Muscle layer of duodenum (tissue), 2 donors: ENCODE measurements around the gene KCTD14.
"Not testable (repeated sequence)": the region's sequence is repeated elsewhere in the genome, so short reads cannot be mapped to it uniquely, and the experiment has no call there.

Experiments used
- H3K27ac ChIP-seq: one replicate; pipeline ENCODE4 v1.7.0; 2013; ENCODE audit warnings: mild to moderate bottlenecking, low read length
- H3K27me3 ChIP-seq: one replicate; pipeline ENCODE4 v1.7.0; 2013; ENCODE audit warnings: low read depth, mild to moderate bottlenecking, control low read depth, low read length
- H3K36me3 ChIP-seq, 2 donors: one replicate each; pipeline ENCODE4 v1.7.0; 2013; ENCODE audit warnings: low read length in 2 of 2, control low read depth in 1 of 2, mild to moderate bottlenecking in 1 of 2; ENCODE audit not compliant: insufficient read depth in 2 of 2, control insufficient read depth in 1 of 2
- H3K4me1 ChIP-seq, 2 donors: one replicate each; pipeline ENCODE4 v1.7.0; 2013; ENCODE audit warnings: low read length in 2 of 2, mild to moderate bottlenecking in 2 of 2, control low read depth in 1 of 2, moderate library complexity in 1 of 2; ENCODE audit not compliant: insufficient read depth in 2 of 2, control insufficient read depth in 1 of 2
- H3K4me3 ChIP-seq, 2 donors: one replicate each; pipeline ENCODE4 v1.7.0; 2013; ENCODE audit warnings: low read length in 2 of 2, low read depth in 1 of 2, mild to moderate bottlenecking in 1 of 2
- H3K9me3 ChIP-seq, 2 donors: one replicate each; pipeline ENCODE4 v1.7.0; 2013; ENCODE audit warnings: low read length in 2 of 2, control low read depth in 1 of 2, mild to moderate bottlenecking in 1 of 2; ENCODE audit not compliant: control insufficient read depth in 1 of 2
- donor health status: healthy.

KCTD14 gene

DNA sequence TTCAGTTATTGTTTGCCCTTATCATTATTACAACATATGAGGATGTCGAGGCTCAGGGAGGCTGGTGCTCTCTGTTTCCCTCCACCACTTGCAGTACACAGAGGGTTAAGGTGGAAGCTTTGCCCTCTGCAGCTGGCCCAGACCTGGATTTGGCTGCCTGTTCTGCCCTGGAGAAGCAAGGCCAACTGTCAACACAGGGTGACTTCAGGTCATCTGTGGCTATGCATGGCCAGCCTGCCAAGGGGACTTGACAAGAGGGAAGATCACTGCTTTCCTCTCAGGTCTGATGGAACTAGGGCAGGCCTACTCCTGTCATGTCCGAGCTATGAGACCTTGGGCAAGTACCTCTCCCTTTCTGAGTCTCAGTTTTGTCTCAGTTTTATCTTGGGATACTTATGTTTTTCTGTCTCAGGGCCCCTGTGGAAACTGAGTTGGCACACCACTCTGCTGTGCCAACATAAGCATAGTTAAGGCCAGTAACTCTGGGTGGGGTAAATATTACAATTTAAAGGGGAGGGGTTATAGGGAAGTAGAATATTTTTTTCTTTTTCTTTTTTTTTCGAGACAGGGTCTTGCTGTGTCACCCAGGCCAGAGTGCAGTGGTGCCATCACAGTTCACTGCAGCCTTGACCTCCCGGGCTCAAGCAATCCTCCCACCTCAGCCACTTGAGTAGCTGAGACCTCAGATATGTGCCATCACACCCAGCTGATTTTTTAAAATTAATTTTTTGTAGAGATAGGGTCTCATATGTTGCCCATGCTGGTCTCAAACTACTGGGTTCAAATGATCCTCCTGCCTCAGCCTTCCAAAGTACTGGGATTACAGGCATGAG is 38.2 kb upstream of the KCTD14 start:
- no peak overlapping the region for H3K27ac ChIP-seq
- H3K9me3 ChIP-seq, result no peaks in the 10 kb centered on the region
- H3K4me1 ChIP-seq, result no peaks in the 10 kb centered on the region
- no peak overlapping the region for H3K4me3 ChIP-seq
- no peaks in the 10 kb centered on the region for H3K27me3 ChIP-seq
- H3K36me3 ChIP-seq, result no peaks in the 10 kb centered on the region

DNA sequence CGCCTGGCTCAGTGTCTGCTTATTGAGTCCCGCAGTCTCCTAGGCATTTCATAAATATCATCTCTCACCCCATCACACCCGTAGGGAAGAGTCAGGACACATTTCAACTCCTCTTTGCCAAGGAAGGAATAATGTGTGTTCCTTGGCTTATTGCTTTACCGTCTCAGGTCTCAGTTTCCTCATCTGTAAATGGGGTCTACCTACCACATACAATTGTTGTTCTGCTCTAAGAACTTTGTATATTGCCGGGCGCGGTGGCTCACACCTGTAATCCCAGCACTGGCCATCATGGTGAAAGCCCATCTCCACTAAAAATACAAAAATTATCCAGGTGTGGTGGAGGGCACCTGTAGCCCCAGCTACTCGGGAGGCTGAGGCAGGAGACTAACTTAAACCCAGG is 37.5 kb upstream of the KCTD14 start:
- no peak overlapping the region for H3K27ac ChIP-seq
- no peaks in the 10 kb centered on the region for H3K4me1 ChIP-seq
- no peak overlapping the region for H3K4me3 ChIP-seq
- no peaks in the 10 kb centered on the region for H3K27me3 ChIP-seq
- no peaks in the 10 kb centered on the region for H3K36me3 ChIP-seq
- H3K9me3 ChIP-seq, result no peaks in the 10 kb centered on the region

DNA sequence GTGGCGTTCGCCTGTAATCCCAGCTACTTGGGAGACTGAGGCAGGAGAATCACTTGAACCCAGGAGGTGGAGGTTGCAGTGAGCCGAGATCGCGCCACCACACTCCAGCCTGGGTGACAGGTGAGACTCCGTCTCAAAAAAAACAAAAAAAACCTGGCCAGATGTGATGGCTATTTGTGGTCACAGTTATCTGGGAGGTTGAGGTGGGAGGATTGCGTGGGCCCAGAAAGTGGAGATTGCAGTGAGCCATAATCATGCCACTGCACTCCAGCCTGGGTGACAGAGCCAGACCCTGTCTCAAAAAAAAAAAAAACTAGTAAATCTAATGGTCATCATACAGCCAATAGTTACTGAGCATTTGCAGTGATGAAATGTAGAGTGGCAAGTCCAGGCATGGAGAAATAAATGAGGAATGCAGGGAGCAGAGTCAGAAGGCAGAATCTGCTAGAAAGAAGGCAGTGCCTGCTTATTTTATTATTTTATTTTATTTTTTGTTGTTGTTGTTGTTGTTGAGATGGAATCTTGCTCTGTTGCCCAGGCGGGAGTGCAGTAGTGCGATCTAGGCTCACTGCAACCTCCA is 36.8 kb upstream of the KCTD14 start:
- H3K27ac ChIP-seq, H3K4me3 ChIP-seq, H3K4me1 ChIP-seq, H3K9me3 ChIP-seq, H3K36me3 ChIP-seq, H3K27me3 ChIP-seq: not testable (repeated sequence)

DNA sequence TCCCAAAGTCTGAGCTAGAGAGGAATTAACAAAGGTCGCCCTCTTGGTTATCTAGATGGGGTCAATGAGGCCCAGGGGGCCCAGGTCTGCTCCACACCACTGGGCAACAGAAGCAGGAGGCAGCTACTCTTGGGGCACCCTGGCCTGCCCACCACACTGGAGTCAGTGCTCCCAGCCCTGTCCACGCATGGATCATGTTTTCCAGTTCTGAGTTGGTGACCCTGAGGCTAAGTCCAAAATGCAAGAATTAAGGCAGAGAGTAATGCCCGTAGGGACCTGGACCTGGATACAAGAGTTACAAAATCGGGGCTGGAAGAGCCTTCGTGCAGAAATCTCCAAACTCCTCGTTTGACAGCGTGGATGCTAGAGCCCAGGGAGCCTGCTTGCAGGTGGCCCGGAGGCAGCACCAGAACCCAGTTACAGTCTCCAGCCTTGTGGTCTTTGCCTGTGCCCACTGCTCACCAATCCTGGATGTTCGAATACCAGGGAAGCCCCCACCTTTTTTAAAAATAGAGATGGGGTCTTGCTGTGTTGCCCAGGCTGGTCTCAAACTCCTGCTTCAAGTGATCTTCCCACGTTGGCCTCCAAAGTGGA is 34.5 kb upstream of the KCTD14 start:
- no peaks in the 10 kb centered on the region for H3K27me3 ChIP-seq
- H3K27ac ChIP-seq, result no peak overlapping the region
- no peaks in the 10 kb centered on the region for H3K36me3 ChIP-seq
- H3K4me3 ChIP-seq, result no peak overlapping the region
- H3K9me3 ChIP-seq, result no peaks in the 10 kb centered on the region
- no peaks in the 10 kb centered on the region for H3K4me1 ChIP-seq

DNA sequence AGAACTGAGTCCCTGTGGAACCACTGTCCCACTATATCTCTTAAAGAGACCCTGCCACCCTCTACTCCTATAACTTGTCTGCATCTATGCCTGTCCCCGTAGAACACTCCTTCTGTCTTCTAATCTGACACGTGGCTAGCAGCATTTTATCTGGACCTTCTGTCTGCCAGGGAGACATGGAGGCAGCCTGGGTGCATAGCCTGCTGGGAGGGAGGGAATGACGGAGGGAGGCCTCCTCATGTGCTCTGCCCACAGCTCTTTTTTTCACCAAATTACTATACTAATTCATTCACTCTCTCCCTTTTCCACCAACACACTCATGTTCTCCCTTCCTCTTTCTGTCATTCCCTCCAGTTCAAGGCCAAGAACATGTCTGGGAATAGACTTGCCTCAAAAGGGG is 33.0 kb upstream of the KCTD14 start:
- Histone ChIP-seq H3K27ac (no peak overlapping the region), H3K4me3 (no peak overlapping the region), H3K36me3 (no peaks in the 10 kb centered on the region), H3K27me3 (no peaks in the 10 kb centered on the region), H3K9me3 (no peaks in the 10 kb centered on the region), H3K4me1 (no peaks in the 10 kb centered on the region)

DNA sequence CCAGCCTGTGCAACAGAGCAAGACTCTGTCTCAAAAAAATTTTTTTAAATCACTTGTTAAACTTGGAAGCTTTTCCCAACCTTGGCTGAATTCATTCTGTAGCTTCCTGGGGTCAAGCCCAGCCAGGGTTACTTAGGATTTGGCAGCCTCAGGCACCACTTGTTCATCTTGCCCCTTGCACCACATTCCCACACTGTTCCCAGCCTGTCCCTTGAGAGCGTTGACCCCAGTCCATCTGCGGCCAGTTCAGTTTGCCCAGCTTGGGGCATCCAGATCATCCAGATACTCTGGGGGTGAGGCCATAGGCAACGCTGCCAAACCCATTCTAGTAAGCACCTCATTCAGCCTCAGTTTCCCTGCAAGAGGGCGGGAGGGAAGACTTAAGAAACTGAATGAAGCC is 31.9 kb upstream of the KCTD14 start:
- no peaks in the 10 kb centered on the region for H3K9me3 ChIP-seq
- H3K27ac ChIP-seq, result no peak overlapping the region
- H3K27me3 ChIP-seq, result no peaks in the 10 kb centered on the region
- no peaks in the 10 kb centered on the region for H3K36me3 ChIP-seq
- H3K4me3 ChIP-seq, result no peak overlapping the region
- H3K4me1 ChIP-seq, result no peaks in the 10 kb centered on the region

DNA sequence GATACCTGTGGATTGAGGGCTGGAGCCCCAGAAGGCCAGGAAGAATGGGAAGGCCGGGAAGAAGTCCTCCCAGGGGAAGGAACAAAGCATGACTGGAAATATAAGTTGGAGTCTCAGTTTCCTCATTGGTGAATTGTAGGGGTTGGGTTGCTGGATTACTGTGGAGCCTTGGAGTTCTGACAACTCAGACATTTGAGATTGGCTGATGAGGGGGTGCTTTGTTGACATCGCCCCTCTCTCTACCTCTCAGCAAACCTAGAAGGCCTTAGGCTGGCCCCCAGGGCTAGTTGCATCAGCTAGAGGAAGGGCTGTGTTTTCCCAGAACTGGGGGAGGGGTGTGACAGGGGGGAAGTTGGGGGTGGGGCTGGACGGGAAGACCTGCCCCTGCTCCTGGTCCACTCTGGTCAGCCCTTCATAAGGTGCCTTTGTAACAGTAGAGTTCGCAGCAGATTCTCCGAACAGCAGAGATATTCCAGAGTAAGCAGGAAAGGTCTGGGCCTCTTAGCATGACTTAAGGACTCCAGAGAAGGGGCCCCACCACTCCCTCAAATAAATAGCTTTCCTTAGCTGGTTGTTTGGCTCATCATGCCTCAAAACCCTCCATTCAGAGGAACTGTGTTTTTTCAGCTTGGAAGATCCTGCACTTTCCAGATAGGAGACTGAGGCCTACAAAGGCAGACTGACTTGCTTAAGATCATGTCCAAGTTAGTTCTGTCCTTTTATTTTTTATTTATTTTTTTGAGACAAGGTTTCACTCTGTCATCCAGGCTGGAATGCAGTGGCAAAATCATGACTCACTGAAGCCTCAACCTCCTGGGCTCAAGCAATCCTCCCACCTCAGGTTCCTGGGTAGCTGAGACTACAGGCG is 28.1 kb upstream of the KCTD14 start:
- Histone ChIP-seq H3K4me3 (no peak overlapping the region), H3K4me1 (peaks cover 0 to 3% of the 10 kb centered on the region in 2 donors), H3K9me3 (no peaks in the 10 kb centered on the region), H3K27ac (no peak overlapping the region), H3K27me3 (no peaks in the 10 kb centered on the region), H3K36me3 (no peaks in the 10 kb centered on the region)

DNA sequence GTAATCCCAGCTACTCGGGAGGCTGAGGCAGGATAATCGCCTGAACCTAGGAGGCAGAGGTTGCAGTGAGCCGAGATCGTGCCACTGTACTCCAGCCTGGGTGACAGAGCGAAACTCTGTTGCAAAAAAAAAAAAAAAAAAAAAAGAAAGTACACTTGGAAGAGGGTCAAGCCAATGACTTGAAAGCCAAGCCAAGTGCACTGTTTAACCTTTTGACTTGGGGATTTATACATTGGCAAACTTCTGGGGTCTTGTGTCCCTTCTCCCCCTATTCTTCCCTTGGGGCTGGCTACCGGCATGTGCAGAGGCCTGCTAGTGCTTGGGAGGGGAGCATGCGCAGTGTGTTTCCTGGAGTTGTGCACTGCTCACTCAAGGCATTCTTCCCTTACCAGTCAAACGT is 26.3 kb upstream of the KCTD14 start:
- Histone ChIP-seq H3K4me1 (peaks cover 0 to 3% of the 10 kb centered on the region in 2 donors), H3K27ac (no peak overlapping the region), H3K36me3 (no peaks in the 10 kb centered on the region), H3K4me3 (no peak overlapping the region), H3K9me3 (no peaks in the 10 kb centered on the region), H3K27me3 (no peaks in the 10 kb centered on the region)

DNA sequence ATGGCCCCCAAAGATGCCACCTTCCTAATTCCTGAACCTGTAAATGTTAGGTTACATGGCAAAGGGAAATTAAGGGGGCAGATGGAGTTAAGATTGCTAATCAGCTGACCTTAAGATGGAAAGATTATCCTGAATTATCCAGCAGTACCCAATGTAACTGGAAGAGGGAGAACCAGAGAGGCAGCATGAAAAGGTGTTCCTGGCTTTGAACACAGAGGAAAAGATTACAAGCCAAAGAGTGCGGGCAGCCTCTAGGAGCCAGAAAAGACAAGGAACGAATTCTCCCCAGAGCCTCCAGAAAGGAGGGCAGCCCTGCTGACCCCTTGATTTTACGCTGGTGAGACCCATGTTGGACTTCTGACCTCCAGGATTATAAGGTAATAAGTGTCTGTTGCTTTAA is 25.5 kb upstream of the KCTD14 start:
- Histone ChIP-seq H3K4me1 (peaks cover 0 to 3% of the 10 kb centered on the region in 2 donors), H3K9me3 (no peaks in the 10 kb centered on the region), H3K27ac (no peak overlapping the region), H3K4me3 (no peak overlapping the region), H3K27me3 (no peaks in the 10 kb centered on the region), H3K36me3 (no peaks in the 10 kb centered on the region)

DNA sequence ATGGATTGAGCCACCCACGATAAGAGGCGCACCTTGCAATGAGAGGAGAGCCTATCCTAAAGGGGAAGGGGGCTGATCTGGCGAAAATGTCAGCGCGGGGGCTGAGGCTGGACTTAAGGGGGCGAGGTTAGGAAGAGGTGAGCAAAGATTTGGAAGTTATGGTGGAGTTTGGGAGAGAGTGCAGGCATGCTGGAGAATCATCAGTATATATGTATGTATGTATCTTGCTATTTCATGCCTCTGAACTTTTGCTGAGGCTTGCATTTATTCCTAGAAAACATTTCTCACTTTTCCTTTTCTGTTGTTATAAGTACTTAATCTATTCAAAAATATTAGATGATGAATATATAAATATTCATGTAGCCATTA is 23.4 kb upstream of the KCTD14 start:
- Histone ChIP-seq H3K9me3 (no peaks in the 10 kb centered on the region), H3K36me3 (no peaks in the 10 kb centered on the region), H3K4me1 (peaks cover 0 to 3% of the 10 kb centered on the region in 2 donors), H3K27ac (no peak overlapping the region), H3K4me3 (peak overlapping the region in 1 of 2 donors; percentile 66), H3K27me3 (no peaks in the 10 kb centered on the region)

DNA sequence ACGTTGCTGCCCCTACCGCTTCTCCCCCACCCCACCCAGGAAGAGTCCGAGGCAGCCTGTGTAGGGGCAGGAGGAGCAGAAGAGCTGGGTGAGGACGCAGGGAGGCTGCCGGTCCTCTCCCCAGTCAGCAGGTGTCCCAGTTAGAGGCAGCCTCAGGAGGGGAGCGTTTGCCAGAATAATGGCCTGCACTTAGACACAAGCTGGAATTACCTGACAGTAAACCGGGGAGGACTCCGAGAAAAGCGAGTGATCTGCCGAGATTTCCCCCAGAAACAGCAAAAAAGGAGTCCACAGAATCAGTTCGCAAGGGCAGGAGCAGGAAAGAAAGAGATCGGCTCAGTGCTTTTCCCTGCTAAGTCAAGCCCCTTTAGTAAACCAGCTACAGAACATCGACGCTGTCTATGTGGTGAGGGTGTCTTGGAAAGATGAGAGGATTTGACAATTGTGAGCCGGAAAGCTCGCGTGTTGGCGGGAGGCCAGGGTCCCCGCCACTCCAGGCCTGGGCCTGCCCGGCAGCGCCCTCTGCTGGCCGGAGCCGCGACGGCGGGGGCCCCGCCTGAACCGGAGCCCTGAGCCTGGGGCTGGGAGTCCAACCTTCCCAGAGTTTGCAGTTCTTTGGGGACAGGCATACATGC is 22.9 kb upstream of the KCTD14 start:
- no peaks in the 10 kb centered on the region for H3K9me3 ChIP-seq
- H3K27ac ChIP-seq, result peak overlapping the region; percentile 42
- H3K4me3 ChIP-seq, result peak overlapping the region; percentile 66 to 67

More for the DNA sequence above, 22.9 kb upstream of the KCTD14 start:
- H3K36me3 ChIP-seq, result no peaks in the 10 kb centered on the region
- peaks cover 0 to 3% of the 10 kb centered on the region in 2 donors for H3K4me1 ChIP-seq
- no peaks in the 10 kb centered on the region for H3K27me3 ChIP-seq
